ENCODE data around the gene SLX4.

- TF ChIP-seq CTCF (IDR thresholded peaks at IDR 0.05; ENCODE audit: low read length): no peak
- TF ChIP-seq EZH2 (optimal IDR thresholded peaks at IDR 0.05; ENCODE audit: low read depth, low read length): no peak
Observed at GRCh38 chr16:3594316-3595109, 16.9 kb downstream of the SLX4 start.

Measured in MM.1S (cell line).